Measurements from ENCODE around the gene KIF14. TPM values are rescaled to one million over a fixed set of nuclear protein-coding genes. Genes with fewer than 3 reads are reported as not detected.

The KIF14 gene
- total and polyA plus RNA-seq, 2 donors (not counting 3 experiments of a cell fraction or from before 2014, with no cell fraction given): 1.5 to 13.8 TPM

DNA sequence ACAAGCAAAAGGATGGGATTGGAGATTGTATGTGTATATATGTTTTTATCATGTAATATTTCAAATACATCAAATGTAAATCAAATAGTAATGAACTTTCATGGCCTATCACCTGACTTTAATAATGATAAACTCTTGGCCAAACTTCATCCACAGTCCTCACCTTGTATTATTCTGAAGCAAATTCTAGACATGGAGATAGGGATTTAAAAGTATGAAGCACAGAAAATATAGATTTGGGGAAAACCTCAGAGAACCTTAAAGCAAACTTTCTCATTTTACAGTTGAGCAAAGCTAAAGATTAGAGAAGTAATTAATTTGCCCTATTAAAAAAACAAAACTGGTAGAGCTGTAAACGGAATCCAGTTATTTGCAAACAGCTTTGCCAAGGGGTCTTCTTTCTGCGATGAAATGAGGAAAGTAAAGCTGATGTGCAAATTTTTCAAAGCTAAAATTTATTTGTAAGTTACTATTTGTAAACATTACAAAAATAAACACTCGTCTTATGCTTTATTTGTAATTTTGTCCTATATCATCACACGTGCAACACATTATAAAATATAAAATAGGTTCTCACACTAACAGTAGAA lies 19.9 kb upstream of the KIF14 start:
- BruUV-seq (replicated peaks): TSS peak; percentile 99
- Histone ChIP-seq H3K4me3 (replicated peaks in 1 of 3; ENCODE audit: insufficient read depth in 1 of 3, low read depth in 1 of 3, low read length in 3 of 3) (no peak overlapping the region), H3K27ac (ENCODE audit: insufficient read depth, low read depth, low read length) (peak overlapping the region; percentile 77), H3K4me2 (ENCODE audit: insufficient read depth, low read length) (peak overlapping the region; percentile 6), H3K9me3 (replicated peaks; ENCODE audit: control insufficient read depth, insufficient read depth, low read length) (no peaks in the 10 kb centered on the region), H3K79me2 (ENCODE audit: control insufficient read depth, insufficient read depth, low read length) (no peaks in the 10 kb centered on the region), H4K20me1 (replicated peaks; ENCODE audit: control insufficient read depth, extremely low read depth, insufficient read depth, low read length) (no peaks in the 10 kb centered on the region), H3K27me3 (ENCODE audit: control insufficient read depth in 2 of 2, insufficient read depth in 2 of 2, low read length in 2 of 2) (no peaks in the 10 kb centered on the region), H3K9ac (replicated peaks; ENCODE audit: extremely low read depth, insufficient read depth, low read length) (no peak overlapping the region), H2AFZ (ENCODE audit: low read depth, low read length) (peak overlapping the region; percentile 64), H3K36me3 (ENCODE audit: control insufficient read depth in 2 of 2, extremely low read depth in 1 of 2, insufficient read depth in 2 of 2, low read length in 2 of 2) (no peaks in the 10 kb centered on the region), H3K9me1 (replicated peaks; ENCODE audit: control insufficient read depth, extremely low read depth, insufficient read depth, low read length) (no peaks in the 10 kb centered on the region), H3K4me1 (ENCODE audit: control insufficient read depth, extremely low read depth, insufficient read depth, low read length) (peaks cover 14% of the 10 kb centered on the region)
- ChIA-PET CTCF (interaction anchor here (1.2 to 6.1 kb wide), 2 partner anchors 12 to 18 kb away, joined by 3 to 33 read pairs; no protein-coding TSS in a partner anchor), POLR2A (interaction anchor here (0.6 kb wide), 1 partner anchor 42 kb away, joined by 3 read pairs; no protein-coding TSS in a partner anchor)
- dilution Hi-C loops (cut with MboI; ENCODE audit: extremely low pct_ligation_motif_present, low sequenced_read_pairs) (no loop called here), intact Hi-C loops (cut with micrococcal nuclease) (loop anchor here (1.0 kb wide), 1 partner anchor 29 kb away; the partner anchor contains the start of gene DDX59)
- TF ChIP-seq POLR2AphosphoS5 (IDR thresholded peaks at IDR 0.05; ENCODE audit: insufficient read depth, low read depth, low read length) (no peak), FOS (IDR thresholded peaks at IDR 0.05; ENCODE audit: borderline replicate concordance, insufficient read depth, low read length) (no peak), JUN (IDR thresholded peaks at IDR 0.05; ENCODE audit: borderline replicate concordance, insufficient read depth, insufficient read length, low read depth) (no peak), EZH2 (IDR thresholded peaks at IDR 0.05; ENCODE audit: borderline replicate concordance, low read depth, low read length, severe bottlenecking) (no peak), MYC (IDR thresholded peaks at IDR 0.05; ENCODE audit: low read depth, low read length) (no peak), GATA2 (IDR thresholded peaks at IDR 0.05; ENCODE audit: insufficient read depth, insufficient read length, low read depth, low read length) (no peak), POLR2A (IDR thresholded peaks at IDR 0.05; ENCODE audit: low read depth, low read length) (no peak)
- TF ChIP-seq, protein P1, sequence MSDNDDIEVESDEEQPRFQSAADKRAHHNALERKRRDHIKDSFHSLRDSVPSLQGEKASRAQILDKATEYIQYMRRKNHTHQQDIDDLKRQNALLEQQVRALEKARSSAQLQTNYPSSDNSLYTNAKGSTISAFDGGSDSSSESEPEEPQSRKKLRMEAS (IDR thresholded peaks at IDR 0.05; ENCODE audit: insufficient read depth, insufficient read length): no peak
- TF ChIP-seq, protein P2, sequence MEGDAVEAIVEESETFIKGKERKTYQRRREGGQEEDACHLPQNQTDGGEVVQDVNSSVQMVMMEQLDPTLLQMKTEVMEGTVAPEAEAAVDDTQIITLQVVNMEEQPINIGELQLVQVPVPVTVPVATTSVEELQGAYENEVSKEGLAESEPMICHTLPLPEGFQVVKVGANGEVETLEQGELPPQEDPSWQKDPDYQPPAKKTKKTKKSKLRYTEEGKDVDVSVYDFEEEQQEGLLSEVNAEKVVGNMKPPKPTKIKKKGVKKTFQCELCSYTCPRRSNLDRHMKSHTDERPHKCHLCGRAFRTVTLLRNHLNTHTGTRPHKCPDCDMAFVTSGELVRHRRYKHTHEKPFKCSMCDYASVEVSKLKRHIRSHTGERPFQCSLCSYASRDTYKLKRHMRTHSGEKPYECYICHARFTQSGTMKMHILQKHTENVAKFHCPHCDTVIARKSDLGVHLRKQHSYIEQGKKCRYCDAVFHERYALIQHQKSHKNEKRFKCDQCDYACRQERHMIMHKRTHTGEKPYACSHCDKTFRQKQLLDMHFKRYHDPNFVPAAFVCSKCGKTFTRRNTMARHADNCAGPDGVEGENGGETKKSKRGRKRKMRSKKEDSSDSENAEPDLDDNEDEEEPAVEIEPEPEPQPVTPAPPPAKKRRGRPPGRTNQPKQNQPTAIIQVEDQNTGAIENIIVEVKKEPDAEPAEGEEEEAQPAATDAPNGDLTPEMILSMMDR (IDR thresholded peaks at IDR 0.05; ENCODE audit: extremely low read depth in 1 of 2, insufficient read depth in 1 of 2, low read depth in 1 of 2, low read length in 2 of 2): no peak
- FAIRE-seq: no peak
- DNase-seq (ENCODE audit: low read depth, low spot score): no peak

Measured in endothelial cell of umbilical vein (primary cell).